Chondrocyte (in vitro differentiated cells): ENCODE results near the gene BIRC2. TPM values are rescaled to one million over a fixed set of nuclear protein-coding genes. Genes with fewer than 3 reads are reported as not detected.

Experiments
- DNase-seq: peaks from one replicate; pipeline ENCODE4 v3.0.0; 2021; ENCODE audit warnings: mixed read lengths, low spot score
- H3K27ac Mint-ChIP-seq: one replicate; pipeline ENCODE4 v1.8.0; 2021; ENCODE audit warnings: mild to moderate bottlenecking, moderate library complexity, mixed read lengths; ENCODE audit not compliant: unreplicated experiment
- H3K27me3 Mint-ChIP-seq: 2 replicates; pipeline ENCODE4 v1.8.0; 2021; ENCODE audit warnings: low read depth, mixed read lengths
- H3K36me3 Mint-ChIP-seq: 2 replicates; pipeline ENCODE4 v1.8.0; 2021; ENCODE audit warnings: low read depth, mixed read lengths
- H3K4me1 Mint-ChIP-seq: 2 replicates; pipeline ENCODE4 v1.8.0; 2021; ENCODE audit warnings: low read depth, mild to moderate bottlenecking, mixed read lengths
- H3K4me3 Mint-ChIP-seq: one replicate; pipeline ENCODE4 v1.8.0; 2021; ENCODE audit warnings: mild to moderate bottlenecking, moderate library complexity, mixed read lengths; ENCODE audit not compliant: unreplicated experiment
- H3K9me3 Mint-ChIP-seq: 2 replicates; pipeline ENCODE4 v1.8.0; 2021; ENCODE audit warnings: low read depth, mixed read lengths
- CTCF ChIP-seq: fragments of 200-600 bp; sonication (generic); IDR thresholded peaks from 2 replicates; pipeline ENCODE4 v1.5.0; 2021; ENCODE audit warnings: antibody characterized with exemption, mild to moderate bottlenecking, moderate library complexity
- total RNA-seq: library from RNA; stranded (reverse); gene quantifications from 3 replicates; pipeline ENCODE4 v1.2.1, GENCODE V29; 2021

BIRC2 gene
- total RNA-seq, 1 donor from 2014 or later = 43.1 TPM

DNA sequence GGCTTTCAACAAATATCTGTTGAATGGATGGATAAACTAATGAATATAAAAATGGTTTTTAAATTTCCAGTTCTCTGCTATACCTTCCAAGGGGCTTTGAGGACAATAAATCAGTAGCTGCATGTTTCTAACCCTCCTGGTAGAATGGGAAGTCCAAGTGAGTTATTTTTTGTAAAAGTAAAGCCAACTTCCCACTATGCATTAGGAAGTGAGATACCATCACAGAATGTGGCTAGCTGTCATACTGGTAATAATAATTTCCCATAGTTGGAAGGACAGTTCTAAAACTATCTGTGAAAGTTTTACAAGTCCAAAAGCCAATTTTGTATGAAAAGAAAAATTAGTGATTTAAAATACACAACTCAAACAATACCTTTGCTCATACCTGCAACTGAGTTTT, 55.5 kb downstream of the BIRC2 start:
- Mint-ChIP-seq H3K27ac (no peak overlapping the region), H3K9me3 (no peaks in the 10 kb centered on the region), H3K27me3 (no peaks in the 10 kb centered on the region), H3K4me3 (no peak overlapping the region), H3K4me1 (no peaks in the 10 kb centered on the region), H3K36me3 (peaks cover 12% of the 10 kb centered on the region)
- DNase-seq = no peak
- TF ChIP-seq CTCF = no peak

GRCh38 chr11:102405501-102405900, 58.5 kb downstream of the BIRC2 start:
- Mint-ChIP-seq H3K27ac (no peak overlapping the region), H3K9me3 (no peaks in the 10 kb centered on the region), H3K36me3 (peaks cover 10% of the 10 kb centered on the region), H3K4me1 (peaks cover 10% of the 10 kb centered on the region), H3K27me3 (no peaks in the 10 kb centered on the region), H3K4me3 (no peak overlapping the region)
- DNase-seq = no peak
- TF ChIP-seq CTCF = no peak

GRCh38 chr11:102406099-102406498, 59.1 kb downstream of the BIRC2 start:
- peaks cover 12% of the 10 kb centered on the region for H3K4me1 Mint-ChIP-seq
- peaks cover 7% of the 10 kb centered on the region for H3K36me3 Mint-ChIP-seq
- no peak for DNase-seq
- no peak overlapping the region for H3K4me3 Mint-ChIP-seq
- no peaks in the 10 kb centered on the region for H3K27me3 Mint-ChIP-seq
- TF ChIP-seq CTCF = no peak
- H3K9me3 Mint-ChIP-seq = no peaks in the 10 kb centered on the region
- H3K27ac Mint-ChIP-seq = no peak overlapping the region

GRCh38 chr11:102407901-102408300, 60.9 kb downstream of the BIRC2 start:
- no peaks in the 10 kb centered on the region for H3K36me3 Mint-ChIP-seq
- no peak for DNase-seq
- H3K9me3 Mint-ChIP-seq = no peaks in the 10 kb centered on the region
- no peak for TF ChIP-seq CTCF
- no peaks in the 10 kb centered on the region for H3K27me3 Mint-ChIP-seq
- no peak overlapping the region for H3K4me3 Mint-ChIP-seq
- peaks cover 12% of the 10 kb centered on the region for H3K4me1 Mint-ChIP-seq
- H3K27ac Mint-ChIP-seq = no peak overlapping the region

GRCh38 chr11:102408339-102408738, 61.3 kb downstream of the BIRC2 start:
- Mint-ChIP-seq H3K4me3 (no peak overlapping the region), H3K27ac (no peak overlapping the region), H3K9me3 (no peaks in the 10 kb centered on the region), H3K36me3 (no peaks in the 10 kb centered on the region), H3K4me1 (peaks cover 12% of the 10 kb centered on the region), H3K27me3 (no peaks in the 10 kb centered on the region)
- no peak for TF ChIP-seq CTCF
- no peak for DNase-seq
